Neural cell (in vitro differentiated cells): ENCODE data around the gene MBTD1.

Source experiments
- CTCF ChIP-seq: fragments of 450-650 bp; IDR thresholded peaks from 2 replicates; pipeline ENCODE4 v1.5.1; 2014; ENCODE audit warnings: antibody characterized with exemption, mild to moderate bottlenecking, moderate library complexity; ENCODE audit not compliant: poor library complexity, severe bottlenecking
- RAD21 ChIP-seq: fragments of 450-650 bp; conservative IDR thresholded peaks from 2 replicates; pipeline ENCODE4 v1.6.1; 2014; ENCODE audit warnings: antibody characterized with exemption, mild to moderate bottlenecking, moderate library complexity
- REST ChIP-seq: IDR thresholded peaks from 2 replicates; pipeline ENCODE4 v1.6.1; 2012; ENCODE audit warnings: borderline replicate concordance

- no peak for TF ChIP-seq REST
- no peak for TF ChIP-seq CTCF
- TF ChIP-seq RAD21: no peak
These were observed 29.9 kb upstream of the MBTD1 start for GRCh38 chr17:51289696-51290111.
